Superior temporal gyrus (tissue), 1 donor: ENCODE results near the gene RANGRF.

Experiments used
- DNase-seq: peaks from one replicate; pipeline ENCODE4 v3.0.0-alpha.2; 2016; ENCODE audit errors: extremely low spot score

RANGRF gene

DNA sequence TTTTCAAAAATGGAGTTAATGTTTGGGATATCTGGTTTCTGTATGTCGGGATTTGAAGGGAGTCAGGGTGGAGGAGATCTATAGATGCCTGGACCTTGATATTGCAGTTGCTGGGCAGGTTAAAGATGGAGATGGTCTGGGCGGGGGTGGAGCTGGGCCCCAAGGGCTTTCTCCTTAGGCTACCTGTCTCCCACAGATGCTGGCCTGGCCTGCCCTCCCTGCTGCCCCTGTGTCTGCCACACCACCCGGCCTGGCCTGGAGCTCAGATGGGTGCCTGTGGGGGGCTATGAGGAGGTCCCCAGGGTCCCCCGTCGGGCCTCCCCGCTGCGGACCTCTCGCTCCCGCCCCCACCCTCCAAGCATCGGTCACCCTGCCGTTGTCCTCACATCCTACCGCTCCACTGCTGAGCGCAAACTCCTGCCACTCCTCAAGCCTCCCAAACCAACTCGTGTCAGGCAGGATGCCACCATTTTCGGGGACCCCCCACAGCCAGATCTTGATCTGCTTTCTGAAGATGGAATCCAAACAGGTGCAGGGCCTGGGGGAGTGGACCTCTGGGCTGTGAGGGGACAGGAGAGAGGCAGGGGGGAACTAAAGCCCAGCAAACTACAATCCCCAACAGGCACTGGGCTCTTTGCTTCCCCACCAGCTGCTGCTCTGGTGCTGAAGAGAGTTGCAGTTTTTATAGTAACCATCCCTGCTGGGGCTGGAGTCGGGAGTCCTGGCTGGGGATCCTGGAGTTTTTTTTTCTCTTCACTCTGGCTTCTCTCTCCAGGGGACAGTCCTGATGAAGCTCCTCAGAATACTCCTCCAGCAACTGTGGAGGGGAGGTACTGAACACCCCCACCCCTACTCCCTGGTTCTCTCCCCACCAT is 24.5 kb downstream of the RANGRF start:
- no peak for DNase-seq

- no peak for DNase-seq
Measured at GRCh38 chr17:8314797-8315763, 26.6 kb downstream of the RANGRF start.

DNA sequence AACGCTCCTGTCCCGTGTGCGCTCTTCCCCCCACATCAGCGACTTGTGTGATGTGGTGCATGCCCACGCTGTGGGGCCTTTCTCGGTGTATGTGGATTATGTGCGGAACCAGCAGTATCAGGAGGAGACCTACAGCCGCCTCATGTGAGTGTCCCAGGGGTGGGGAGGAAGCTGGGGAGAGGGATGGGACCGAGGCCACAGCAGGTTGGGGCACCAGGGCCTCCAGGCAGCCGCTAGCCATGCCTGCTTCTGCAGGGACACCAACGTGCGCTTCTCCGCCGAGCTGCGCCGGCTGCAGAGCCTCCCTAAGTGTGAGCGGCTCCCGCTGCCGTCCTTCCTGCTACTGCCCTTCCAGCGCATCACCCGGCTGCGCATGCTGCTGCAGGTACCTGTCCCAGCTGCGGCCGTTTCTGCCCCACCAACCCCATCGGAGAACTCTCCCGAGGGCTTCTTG is 27.3 kb downstream of the RANGRF start:
- no peak for DNase-seq

DNA sequence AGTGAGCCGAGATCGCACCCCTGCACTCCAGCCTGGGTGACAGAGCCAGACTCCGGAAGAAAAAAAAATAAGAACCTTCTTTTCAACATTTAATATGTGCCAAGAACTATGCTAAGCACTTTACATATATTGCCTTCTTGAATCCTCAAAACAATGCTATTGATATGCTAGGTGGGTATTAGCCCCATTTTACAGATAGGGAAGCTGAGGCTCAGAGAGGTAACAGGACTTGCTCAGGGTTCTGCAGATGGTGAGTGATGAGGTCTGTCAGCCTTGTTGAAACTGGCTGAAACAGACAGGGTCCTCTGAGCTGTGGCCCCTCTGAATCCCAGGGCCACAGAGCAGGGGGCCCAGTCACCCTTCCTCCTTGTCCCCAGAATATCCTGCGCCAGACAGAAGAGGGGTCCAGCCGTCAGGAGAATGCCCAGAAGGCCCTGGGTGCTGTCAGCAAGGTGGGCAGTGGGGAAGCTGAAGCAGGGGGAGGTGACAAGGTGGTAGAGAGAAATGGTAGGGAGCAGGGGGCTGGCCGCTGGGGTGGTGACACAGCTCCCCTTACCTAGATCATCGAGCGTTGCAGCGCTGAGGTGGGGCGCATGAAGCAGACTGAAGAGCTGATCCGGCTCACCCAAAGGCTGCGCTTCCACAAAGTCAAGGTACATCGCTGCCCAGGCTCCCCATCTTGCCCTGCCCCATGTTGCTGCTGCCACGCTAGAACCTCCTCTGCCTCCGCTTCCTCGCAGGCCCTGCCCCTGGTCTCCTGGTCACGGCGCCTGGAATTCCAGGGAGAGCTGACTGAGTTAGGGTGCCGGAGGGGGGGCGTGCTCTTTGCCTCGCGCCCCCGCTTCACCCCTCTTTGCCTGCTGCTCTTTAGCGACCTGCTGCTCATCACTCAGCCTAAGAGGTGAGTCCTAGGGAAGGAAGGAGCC is 29.8 kb downstream of the RANGRF start:
- DNase-seq, result no peak

- DNase-seq, result no peak
Measured at GRCh38 chr17:8320262-8320661, 31.8 kb downstream of the RANGRF start.

DNA sequence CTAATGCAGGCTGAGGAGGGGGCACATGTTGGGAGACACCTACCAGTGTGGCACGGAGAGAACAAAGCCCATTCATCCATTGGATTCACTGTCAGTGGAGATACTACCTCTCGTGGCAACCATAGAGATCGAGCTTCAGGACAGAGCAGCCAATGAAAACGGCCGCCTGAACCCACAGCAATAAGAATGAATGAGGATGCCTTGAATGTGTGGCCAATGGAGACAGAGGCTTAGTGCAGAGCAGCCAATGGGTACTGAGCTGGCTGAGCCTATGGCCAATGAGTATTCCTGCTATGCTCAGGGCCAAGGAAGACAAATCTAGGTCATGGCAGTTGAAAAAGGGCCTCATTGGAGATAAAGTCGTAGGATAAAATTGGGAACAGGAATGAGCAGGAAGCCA is 32.5 kb downstream of the RANGRF start:
- no peak for DNase-seq

DNA sequence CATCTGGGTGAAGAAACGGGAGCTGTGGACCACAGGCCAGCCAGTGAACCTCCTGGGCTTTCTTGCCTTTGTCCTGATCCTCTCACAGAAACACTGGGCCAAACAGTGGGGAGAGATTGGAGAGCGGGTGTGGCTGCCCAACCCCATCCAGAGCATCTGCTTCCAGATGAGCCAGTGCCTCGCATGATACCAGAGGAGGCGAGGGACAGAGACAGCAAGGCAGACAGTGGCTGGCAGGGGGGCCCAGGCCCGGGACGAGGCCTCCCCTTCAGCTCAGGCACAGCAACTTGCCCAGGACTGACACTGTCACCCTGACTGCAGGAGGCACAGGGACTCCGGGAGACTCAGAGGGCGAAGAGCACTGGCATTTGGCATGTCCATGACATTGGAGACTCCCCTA is 33.6 kb downstream of the RANGRF start:
- no peak for DNase-seq

- DNase-seq, result no peak
Measured at GRCh38 chr17:8324132-8324531, 35.7 kb downstream of the RANGRF start.

DNA sequence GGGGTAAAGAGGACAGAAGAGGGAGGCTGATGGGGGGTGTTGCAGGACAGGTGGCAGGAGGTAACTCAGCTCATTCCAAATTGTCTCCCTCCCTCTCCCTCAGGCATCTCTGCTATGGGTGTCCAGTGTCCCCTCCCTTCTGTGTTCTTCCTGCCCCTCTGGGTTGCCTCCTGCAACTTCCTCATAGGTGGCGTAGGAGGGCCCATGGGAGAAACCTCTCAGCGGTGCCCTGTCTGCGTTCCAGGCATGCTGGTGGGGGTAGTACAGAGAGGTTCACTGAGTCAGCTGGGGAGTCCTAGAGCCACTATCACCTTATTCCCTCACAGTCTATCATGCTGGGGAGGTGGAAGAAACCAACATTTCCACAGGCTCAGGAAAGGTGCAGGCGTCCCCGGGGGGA is 36.5 kb downstream of the RANGRF start:
- DNase-seq, result no peak

DNA sequence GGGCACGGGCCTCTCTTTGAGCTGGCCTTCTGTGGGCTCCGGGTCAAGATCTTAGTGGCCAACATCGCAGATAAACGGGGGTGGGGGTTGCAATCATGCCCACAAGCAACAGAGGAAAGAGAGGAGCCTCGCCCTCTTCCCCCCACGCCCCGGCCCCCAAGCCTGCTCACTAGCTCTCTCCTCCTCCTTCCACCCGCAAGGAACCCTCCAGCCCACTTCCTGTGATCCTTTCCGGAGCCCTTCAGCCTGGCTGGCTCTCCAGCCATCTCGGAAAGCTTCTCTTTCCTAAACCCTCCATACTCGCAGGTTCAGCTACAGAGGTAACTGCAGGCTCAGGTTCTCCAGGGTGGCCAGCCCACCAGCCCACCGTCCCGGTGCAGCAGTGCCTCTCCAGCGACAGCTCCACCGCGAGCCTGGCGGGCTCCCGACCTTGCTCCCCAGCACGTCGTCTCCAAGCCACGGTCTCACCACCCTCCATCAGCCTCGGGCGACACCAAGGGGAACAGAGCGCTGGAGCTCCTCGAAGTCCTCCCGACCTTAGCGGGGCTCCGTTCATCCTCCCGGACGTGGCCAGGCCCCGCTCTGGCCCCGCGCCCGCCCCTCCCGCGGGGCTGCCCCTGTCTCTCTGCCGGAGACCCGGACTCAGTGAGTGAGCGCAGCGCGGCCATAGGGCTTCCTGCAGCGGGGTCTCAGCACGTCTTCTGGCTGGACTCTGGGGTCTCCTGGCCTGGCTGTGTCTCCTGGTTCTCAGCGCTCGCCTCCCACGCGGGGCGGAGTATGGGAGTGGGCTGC is 38.2 kb downstream of the RANGRF start:
- DNase-seq, result no peak

DNA sequence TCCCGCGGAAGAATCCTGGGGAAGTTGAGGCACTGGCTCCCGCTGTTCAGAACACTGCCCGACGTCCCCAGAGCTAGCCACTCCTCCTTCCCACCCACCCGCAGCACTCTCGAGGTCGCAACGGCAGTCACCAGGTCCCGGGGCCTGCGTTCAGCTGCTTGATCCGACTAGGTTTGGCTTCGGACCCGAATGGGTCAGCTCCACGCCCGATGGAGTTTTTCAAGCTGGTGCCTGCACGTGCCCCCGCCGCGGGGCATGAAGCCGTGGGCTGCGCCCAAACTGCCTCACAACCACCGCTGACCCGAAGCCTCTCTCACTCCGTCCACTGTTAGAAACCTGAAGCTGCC is 38.8 kb downstream of the RANGRF start:
- DNase-seq, result no peak

DNA sequence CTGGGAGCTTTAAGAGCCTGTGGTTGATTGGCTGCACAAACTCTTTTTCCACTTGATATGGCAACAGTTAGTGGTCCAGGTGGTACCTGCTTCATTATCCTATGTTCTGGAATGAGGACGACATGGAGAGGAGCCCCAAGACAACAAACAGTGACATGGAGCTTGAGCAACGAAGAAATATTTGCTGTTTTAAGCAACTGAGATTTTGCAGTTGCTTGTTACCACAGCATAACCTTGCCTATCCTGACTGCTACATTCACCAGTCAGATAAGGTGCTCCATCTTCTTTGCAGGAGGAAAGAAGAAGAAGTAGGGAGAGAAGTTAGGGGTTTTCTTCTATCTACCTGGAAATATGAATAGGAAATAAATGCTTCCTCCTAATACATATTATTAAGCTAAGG is 43.7 kb downstream of the RANGRF start:
- DNase-seq, result no peak

DNA sequence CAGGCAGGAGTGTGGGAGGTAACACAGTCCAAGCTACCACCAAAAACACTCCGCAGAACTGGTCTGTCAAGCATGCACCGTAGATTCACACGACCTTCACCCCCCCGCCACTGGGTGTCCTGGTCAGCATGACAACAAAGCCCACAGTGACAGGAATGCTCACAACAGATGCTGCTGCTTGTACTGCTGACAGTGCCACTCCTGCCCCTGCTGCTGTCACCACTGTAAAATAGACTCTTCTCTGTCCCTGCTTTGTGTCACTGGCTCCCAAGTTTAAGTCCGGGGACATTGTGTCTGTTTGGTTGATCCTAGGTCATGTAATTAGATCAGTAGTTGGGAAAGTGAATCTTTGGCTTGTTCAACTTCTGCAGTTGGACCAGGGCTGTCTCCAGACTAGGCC is 44.2 kb downstream of the RANGRF start:
- DNase-seq, result no peak

GRCh38 chr17:8333281-8333680 is 44.8 kb downstream of the RANGRF start:
- no peak for DNase-seq

- DNase-seq, result no peak
Measured at GRCh38 chr17:8337802-8338752, 49.6 kb downstream of the RANGRF start.

- DNase-seq, result no peak
Measured at GRCh38 chr17:8338753-8339140, 50.3 kb downstream of the RANGRF start.

GRCh38 chr17:8339540-8339939 is 51.1 kb downstream of the RANGRF start, which contains the start of gene ODF4:
Gene ODF4 (plus strand): TSS chr17:8339840. CDS start chr17:8340052, 212 bp downstream.
- no peak for DNase-seq
